GM19455 (cell line): ENCODE measurements around the gene ATP9B.
"Not testable (repeated sequence)": the region's sequence is repeated elsewhere in the genome, so short reads cannot be mapped to it uniquely, and the experiment has no call there.

Source experiments
- ATAC-seq: cut with Tn5 transposase; IDR thresholded peaks from one replicate; pipeline ENCODE4 v1.9.1; 2021; ENCODE audit not compliant: unreplicated experiment

ATP9B gene

DNA sequence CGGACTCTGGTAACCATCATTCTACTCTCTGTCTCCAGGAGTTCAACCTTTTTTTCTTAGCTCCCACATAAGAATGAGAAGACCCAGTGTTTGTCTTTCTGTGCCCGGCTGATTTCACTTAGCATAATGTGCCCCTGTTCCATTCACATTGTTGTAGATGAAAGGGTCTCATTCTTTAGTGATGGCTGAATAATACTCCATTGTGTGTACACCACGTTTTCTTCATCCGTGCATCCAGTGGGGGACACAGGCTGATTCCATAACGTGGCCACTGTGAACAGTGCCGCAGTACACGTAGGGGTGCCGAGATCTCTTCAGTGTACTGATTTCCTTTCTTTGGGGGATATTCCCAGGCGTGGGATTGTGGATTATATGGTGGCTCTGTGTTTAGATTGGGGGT is 254.3 kb downstream of the ATP9B start:
- no peak for ATAC-seq

DNA sequence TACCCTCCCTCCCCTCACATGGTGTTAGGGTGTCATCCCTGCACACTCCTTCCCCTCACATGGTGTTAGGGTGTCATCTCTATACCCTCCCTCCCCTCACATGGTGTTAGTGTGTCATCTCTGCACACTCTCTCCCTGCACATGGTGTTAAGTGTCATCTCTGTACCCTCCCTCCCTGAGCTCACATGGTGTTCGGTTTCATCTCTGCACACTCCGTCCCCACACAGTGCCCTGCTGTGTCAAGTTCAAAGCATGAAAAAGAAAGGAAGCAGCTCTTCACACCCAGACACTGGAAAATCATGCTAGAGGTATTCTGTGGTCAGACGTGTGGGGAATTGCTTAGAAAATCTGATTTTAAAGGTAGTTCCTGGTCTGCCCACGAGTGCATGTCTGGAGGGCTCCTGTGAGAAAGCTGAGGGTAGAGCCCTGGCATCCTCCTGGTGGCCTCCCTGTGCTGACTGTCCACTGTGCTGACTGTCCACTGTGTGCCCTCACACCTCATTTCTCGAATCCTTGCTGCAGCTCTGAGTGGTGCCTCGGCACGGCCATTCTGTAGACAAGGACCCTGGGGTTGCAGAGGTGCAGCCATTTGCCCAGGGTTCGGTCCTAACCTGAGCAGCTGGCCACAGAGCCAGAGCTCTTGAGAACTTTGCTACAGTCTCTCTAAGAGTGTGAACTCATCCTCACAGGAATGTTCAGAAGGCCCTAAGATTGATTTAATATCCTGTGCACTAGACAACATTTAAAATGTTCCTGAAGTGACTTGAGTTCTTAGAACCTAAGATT is 257.4 kb downstream of the ATP9B start:
- ATAC-seq, result no peak

DNA sequence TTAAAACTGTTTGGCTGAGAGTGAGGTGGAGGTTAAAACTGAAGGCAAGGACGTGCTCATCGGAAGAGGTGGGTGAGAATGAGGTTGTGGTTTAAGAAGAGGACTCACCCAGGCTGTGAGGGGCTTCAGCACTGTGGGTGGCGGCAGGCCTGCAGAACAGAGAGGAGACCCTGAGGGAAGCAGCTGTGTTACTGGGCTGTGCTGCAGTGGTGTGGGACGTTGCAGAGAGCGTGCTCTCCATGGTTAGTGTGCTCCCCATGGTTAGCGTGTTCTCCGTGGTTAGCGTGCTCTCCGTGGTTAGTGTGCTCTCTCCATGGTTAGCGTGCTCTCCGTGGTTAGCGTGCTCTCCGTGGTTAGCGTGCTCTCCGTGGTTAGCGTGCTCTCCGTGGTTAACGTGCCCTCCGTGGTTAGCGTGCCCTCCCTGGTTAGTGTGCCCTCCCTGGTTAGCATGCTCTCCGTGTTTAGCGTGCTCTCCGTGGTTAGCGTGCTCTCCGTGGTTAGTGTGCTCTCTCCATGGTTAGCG is 258.1 kb downstream of the ATP9B start:
- ATAC-seq, result no peak

DNA sequence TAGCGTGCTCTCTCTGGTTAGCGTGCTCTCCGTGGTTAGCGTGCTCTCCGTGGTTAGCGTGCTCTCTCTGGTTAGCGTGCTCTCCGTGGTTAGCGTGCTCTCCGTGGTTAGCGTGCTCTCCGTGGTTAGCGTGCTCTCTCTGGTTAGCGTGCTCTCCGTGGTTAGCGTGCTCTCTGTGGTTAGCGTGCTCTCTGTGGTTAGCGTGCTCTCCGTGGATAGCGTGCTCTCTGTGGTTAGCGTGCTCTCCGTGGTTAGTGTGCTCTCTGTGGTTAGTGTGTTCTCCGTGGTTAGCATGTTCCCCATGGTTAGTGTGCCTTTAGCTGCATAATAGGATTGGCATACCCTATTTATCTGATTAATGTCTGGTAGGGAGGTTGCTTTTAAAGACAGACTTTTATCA is 258.7 kb downstream of the ATP9B start:
- not testable (repeated sequence) for ATAC-seq

DNA sequence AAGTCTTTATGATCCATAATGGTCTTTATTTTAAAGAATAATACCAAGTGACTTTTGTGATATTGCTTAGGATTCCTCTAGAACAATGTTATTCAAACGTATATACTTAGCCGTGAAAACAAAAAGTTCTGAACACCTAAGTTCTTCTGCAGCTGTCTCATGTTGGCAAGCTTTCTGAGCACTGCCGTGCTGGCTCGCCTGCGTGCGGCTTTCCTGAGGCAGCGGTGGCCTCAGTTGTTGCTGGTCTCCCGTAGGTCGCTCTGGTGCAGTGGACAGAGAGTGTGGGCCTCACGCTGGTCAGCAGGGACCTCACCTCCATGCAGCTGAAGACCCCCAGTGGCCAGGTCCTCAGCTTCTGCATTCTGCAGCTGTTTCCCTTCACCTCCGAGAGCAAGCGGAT is 259.7 kb downstream of the ATP9B start:
- ATAC-seq, result no peak

DNA sequence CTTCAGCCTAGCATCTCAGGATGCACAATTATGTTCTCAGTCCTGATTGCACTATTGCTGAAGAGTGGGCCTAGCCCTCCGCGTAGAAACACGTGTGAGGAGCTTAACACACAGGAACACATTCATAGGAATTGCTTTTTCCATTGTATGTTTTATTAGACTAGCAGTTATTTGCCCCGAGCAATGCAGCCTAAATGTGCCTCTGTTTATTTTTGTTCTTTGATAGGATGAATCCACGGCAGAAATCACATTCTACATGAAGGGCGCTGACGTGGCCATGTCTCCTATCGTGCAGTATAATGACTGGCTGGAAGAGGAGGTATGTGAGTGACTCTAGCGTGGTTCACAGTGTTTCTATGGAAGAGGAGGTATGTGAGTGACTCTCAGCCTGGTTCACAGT is 260.6 kb downstream of the ATP9B start:
- no peak for ATAC-seq

DNA sequence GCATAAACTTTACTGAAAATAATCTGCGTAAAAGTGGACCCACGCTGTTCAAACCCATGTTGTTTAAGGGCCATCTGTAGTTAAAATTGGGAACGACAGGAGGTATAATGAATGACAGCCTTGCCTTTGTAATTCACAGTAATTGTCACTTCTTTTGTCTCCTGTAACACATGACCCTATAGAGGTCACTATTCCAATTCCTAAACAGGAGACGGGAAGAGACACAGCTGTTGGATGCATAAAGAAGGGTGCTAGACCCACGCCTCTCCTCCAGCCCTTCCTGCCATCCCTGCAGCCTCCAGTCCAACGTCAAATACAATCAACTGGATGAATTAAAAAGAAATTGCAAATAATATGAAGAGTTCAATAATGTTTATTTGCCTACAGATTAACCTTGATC is 263.5 kb downstream of the ATP9B start:
- ATAC-seq, result no peak

DNA sequence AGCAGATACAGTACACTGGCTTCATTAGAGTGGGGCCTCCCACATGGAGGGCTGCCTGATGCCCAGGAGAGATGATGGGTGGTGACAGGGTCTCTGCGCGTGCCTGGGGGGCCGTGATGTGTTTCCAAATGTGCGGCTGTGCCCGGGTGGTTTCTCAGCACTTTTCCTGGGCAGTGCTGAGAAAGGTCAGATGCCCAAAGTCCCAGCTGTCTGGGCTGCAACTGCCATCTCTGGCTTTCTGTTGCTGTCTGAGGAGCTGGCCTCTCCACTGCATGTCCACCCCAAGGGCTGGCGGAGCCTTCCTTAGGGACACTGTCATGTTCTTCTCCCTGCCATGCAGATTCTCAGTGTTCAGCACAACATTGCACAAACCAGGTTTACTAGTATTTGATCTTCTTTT is 263.9 kb downstream of the ATP9B start:
- ATAC-seq, result no peak

DNA sequence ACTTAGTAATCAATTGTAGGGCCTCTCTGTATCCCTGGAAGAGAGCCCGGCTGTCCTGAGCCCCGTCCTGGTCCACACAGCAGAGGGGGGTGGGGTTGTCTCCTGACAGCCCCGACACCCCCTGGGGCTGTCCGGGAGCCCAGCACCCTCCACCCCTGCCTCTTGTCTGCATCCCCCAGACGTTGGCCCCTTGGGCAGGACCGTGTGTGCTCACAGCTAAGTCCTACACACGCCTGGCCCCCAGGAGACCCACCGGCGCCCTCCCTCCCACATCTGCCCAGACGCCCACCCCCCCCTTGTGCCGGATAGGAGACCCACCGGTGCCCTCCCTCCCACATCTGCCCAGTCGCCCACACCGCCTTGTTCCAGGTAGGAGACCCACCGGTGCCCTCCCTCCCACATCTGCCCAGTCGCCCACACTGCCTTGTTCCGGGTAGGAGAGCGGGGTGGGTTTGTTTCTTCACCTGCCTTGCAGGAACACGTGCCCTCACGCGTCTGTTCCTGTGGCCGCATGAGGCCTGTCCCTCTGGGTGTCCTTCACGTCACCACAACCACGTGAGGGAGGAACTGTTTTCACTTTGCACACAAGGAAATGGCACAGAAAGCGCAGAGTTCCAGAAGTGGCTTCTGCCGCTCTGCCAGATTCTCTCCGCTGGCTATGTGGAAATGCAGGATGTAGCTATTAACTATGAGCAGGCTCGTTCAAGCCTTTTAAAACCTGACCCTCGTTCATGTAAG is 265.5 kb downstream of the ATP9B start:
- no peak for ATAC-seq

DNA sequence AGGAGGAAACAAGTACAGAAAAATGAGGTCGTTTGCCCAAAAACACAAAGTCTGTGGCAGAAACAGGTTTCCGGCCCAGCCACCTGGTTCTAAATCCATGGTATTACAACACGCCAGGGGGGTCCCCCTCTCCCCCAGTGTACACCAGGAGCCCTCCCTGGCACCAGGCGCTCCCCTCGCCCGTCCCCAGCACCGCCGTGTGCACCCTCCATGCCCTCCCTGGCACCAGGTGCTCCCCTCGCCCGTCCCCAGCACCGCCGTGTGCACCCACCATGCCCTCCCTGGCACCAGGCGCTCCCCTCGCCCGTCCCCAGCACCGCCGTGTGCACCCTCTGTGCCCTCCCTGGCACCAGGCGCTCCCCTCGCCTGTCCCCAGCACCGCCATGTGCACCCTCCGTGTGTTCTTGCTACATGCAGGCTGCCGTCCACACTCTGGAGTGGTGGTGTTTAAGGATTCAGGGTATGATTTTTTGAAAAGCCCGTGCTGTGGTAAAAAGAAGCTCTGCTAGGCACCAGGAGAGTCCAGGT is 266.7 kb downstream of the ATP9B start:
- ATAC-seq, result no peak

DNA sequence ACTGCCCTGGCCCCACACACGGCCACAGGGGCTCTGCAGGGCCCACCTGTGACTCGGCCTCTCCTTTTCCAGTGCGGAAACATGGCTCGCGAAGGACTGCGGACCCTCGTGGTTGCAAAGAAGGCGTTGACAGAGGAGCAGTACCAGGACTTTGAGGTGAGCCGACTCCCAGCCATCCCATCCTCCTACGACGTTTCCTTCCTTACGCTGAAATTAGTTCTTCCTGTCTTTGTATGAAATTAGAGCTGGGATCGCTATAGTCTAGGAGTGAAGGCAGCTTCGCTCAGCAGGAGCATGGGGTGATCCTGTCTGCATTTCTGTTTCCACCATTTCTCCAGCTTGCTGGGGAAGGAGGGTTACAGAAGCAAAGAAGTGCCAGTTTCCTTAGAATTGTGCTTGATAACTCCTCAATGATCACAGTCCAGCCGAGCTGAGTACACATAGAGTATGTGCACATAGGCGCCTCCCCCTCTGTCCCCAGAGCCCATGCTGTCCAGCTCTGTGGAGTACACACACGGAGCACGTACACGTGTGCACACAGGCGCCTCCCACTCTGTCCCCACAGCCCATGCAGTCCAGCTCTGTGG is 267.5 kb downstream of the ATP9B start:
- no peak for ATAC-seq

DNA sequence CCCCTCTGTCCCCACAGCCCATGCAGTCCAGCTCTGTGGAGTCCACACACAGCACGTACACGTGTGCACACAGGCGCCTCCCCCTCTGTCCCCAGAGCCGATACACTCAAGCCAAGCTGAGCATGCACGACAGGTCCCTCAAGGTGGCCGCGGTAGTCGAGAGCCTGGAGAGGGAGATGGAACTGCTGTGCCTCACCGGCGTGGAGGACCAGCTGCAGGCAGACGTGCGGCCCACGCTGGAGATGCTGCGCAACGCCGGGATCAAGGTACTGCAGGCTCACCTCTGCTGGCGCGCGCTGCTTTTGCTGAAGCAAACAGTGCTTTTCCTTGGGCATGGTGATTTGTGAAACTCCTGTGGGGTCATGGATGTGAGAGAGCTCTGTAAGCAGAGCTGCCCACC is 268.0 kb downstream of the ATP9B start:
- no peak for ATAC-seq

DNA sequence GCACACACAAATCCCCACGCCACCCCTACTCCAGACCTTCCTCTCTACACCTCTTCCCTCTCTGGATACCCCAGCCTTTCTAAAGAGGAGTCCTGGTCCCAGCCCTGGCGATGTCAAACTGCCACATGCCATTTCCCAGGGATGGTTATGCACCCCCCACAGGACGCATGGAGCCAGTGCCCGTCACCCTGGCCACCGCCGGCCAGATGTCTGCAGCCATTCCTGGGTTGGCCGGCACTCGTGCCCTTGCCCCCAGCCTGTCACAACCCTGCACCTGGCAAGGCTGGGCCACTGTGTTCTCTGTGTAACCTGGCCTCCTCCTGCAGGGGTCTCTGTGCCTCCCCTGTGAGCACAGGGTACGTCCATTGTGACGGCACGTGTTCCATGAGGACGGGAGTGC is 268.4 kb downstream of the ATP9B start:
- no peak for ATAC-seq

DNA sequence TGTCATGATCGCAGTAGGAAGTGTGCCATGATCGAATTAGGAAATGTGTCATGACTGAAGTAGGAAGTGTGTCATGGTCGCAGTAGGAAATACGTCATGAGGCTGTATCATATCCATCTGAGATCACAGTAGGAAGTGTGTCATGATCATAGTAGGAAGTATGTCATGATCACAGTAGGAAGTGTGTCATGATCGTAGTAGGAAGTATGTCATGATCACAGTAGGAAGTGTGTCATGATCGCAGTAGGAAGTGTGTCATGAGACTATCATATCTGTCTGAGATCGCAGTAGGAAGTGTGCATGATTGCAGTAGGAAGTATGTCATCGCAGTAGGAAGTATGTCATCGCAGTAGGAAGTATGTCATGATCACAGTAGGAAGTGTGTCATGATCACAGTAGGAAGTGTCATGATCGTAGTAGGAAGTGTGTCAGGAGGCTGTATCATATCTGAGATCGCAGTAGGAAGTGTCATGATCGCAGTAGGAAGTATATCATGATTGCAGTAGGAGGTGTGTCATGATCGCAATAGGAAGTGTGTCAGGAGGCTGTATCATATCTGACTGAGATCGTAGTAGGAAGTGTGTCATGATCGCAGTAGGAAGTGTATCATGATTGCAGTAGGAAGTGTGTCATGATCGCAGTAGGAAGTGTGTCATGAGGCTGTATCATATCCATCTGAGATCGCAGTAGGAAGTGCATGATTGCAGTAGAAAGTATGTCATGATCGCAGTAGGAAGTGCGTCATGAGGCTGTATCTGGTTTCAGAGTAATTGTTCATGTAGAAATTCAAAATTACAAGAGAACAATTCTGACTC is 270.1 kb downstream of the ATP9B start:
- ATAC-seq, result no peak

DNA sequence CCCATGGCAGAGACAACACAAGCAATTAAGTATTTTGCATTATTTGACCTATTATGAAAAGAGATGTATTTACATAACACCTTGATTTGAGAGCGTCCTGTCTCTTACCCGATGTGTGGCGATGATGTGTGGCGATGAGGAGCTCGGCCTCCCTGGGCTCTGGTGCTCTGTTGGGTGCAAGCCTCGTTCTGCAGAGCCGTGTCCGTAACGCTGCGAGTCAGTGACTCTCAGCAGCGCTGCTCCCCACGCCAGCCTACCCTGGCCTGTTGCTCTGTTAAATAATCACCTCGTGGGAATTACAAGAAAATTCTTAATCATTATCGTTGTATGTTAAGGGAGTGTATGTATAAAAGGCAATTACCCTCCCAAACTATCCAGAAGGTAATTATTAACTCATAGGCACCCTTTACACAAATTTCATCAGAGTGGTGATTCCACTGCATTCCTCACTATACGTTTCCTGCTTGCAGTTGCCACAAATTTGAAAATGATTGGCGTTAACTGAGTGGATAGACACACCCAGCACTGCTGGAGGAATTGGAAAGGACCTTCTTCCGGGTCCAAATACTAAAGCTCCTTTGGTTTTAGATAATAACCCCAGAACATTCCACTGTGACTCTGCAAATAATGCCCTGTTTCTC is 274.5 kb downstream of the ATP9B start:
- ATAC-seq, result no peak

DNA sequence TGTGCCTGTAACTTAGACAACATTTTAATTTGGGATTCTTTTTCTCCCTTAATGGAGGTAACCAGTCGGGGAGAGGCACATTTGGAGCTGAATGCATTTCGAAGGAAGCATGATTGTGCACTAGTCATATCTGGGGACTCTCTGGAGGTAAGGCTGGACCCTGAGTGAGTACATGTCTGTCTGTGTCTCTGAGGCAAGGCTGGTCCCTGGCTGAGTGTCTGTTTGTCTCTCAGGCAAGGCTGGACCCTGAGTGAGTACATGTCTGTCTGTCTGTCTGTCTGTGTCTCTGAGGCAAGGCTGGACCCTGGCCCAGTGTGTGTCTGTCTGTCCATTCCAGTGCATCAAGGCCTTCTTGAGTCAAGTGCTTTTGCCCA is 275.0 kb downstream of the ATP9B start:
- ATAC-seq, result no peak

DNA sequence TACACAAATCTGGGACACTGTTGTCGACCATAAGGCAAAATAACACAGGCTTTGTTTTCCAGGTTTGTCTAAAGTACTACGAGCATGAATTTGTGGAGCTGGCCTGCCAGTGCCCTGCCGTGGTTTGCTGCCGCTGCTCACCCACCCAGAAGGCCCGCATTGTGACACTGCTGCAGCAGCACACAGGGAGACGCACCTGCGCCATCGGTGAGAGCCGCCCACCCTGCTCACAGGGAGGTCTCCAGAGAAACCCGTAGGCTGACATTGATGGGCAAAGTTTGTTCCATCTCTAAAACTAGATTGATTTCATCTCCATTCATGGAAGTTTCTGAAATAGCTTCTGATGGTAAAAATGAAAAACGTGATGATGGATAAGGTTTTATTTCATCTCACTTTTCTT is 276.2 kb downstream of the ATP9B start:
- ATAC-seq, result no peak

DNA sequence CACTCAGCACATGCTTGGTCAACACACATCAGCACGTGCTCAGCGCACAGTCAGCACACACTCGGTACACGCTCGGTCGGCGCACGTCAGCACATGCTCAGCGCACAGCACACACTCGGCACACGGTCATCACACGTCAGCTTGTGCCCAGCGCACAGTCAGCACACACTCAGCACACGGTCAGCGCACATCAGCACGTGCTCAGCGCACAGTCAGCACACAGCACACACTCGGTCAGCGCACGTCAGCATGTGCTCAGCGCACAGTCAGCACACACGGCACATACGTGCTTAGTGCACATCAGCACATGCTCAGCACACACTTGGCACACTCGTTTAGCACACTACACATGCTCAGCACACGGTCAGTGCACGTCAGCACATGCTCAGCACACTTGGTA is 276.8 kb downstream of the ATP9B start:
- no peak for ATAC-seq

DNA sequence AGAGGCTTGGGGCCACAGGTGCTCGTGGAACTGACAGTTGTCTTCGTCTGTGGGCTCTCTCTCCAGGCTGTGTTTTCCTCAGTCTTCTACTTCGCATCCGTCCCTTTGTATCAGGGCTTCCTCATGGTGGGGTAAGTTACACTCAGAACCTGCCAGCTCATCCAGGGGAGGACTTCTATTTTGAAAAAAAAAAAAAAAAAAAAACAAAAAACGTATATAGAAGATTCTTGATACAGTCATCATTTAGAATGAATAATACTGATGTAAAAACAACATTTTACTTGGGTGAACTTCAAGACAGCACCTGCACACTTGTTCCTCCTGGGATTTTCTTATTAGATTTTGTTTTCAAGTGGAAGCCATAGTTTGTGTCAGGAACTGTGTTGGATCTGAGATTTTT is 278.9 kb downstream of the ATP9B start:
- no peak for ATAC-seq

DNA sequence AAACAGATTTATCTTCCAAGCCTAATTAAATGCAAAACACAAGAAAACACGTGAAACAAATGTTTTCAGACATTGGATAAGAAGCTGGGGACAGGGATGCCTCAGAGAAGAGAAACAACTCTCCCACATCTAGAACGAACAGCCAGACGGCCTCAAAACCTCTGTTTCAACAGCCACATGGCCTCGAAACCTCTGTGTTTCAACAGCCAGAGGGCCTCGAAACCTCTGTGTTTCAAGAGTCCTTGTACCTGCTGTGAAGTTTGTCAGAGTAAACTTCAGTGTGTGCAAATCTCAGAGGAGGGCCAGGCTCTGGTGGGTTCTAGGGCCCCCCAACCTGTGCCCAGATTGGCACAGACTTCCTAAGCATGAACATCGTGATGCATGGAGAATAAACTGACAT is 283.2 kb downstream of the ATP9B start:
- ATAC-seq, result no peak

DNA sequence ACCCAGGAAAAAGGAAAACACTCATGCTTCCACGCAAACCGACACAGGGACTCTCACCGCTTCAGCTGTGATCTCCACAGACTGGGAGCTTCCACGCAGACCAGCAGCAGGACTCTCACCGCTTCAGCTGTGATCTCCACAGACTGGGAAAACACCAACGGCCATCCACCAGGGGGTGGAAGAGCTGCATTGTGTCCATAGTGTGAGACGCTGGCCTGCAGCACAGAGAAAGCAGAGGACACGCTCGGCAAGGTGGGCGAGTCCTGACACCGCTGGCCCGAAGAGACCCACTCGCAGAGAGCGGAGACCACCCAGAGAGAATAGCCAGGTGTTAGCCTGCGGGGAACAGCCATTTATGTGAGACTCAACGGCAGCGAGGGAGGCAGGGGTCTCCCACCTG is 284.1 kb downstream of the ATP9B start:
- ATAC-seq, result no peak
